Chondrocyte (in vitro differentiated cells): ENCODE measurements around the gene SLC25A6. TPM values are rescaled to one million over a fixed set of nuclear protein-coding genes. Genes with fewer than 3 reads are reported as not detected.

Experiments used
- DNase-seq: peaks from one replicate; pipeline ENCODE4 v3.0.0; 2021; ENCODE audit warnings: mixed read lengths, low spot score
- H3K27ac Mint-ChIP-seq: one replicate; pipeline ENCODE4 v1.8.0; 2021; ENCODE audit warnings: mild to moderate bottlenecking, moderate library complexity, mixed read lengths; ENCODE audit not compliant: unreplicated experiment
- H3K27me3 Mint-ChIP-seq: 2 replicates; pipeline ENCODE4 v1.8.0; 2021; ENCODE audit warnings: low read depth, mixed read lengths
- H3K36me3 Mint-ChIP-seq: 2 replicates; pipeline ENCODE4 v1.8.0; 2021; ENCODE audit warnings: low read depth, mixed read lengths
- H3K4me1 Mint-ChIP-seq: 2 replicates; pipeline ENCODE4 v1.8.0; 2021; ENCODE audit warnings: low read depth, mild to moderate bottlenecking, mixed read lengths
- H3K4me3 Mint-ChIP-seq: one replicate; pipeline ENCODE4 v1.8.0; 2021; ENCODE audit warnings: mild to moderate bottlenecking, moderate library complexity, mixed read lengths; ENCODE audit not compliant: unreplicated experiment
- H3K9me3 Mint-ChIP-seq: 2 replicates; pipeline ENCODE4 v1.8.0; 2021; ENCODE audit warnings: low read depth, mixed read lengths
- total RNA-seq: library from RNA; stranded (reverse); gene quantifications from 3 replicates; pipeline ENCODE4 v1.2.1, GENCODE V29; 2021
- TF ChIP-seq, protein P1 (sequence below): fragments of 200-600 bp; sonication (generic); IDR thresholded peaks from 2 replicates; pipeline ENCODE4 v1.5.0; 2021; ENCODE audit warnings: antibody characterized with exemption, mild to moderate bottlenecking, moderate library complexity

Gene SLC25A6
- total RNA-seq, 1 donor from 2014 or later, result 327 TPM

GRCh38 chrX:1401611-1402430 is 9.9 kb upstream of the SLC25A6 start:
- peak; percentile 79 for DNase-seq
- no peaks in the 10 kb centered on the region for H3K9me3 Mint-ChIP-seq
- no peaks in the 10 kb centered on the region for H3K36me3 Mint-ChIP-seq
- TF ChIP-seq, protein P1, sequence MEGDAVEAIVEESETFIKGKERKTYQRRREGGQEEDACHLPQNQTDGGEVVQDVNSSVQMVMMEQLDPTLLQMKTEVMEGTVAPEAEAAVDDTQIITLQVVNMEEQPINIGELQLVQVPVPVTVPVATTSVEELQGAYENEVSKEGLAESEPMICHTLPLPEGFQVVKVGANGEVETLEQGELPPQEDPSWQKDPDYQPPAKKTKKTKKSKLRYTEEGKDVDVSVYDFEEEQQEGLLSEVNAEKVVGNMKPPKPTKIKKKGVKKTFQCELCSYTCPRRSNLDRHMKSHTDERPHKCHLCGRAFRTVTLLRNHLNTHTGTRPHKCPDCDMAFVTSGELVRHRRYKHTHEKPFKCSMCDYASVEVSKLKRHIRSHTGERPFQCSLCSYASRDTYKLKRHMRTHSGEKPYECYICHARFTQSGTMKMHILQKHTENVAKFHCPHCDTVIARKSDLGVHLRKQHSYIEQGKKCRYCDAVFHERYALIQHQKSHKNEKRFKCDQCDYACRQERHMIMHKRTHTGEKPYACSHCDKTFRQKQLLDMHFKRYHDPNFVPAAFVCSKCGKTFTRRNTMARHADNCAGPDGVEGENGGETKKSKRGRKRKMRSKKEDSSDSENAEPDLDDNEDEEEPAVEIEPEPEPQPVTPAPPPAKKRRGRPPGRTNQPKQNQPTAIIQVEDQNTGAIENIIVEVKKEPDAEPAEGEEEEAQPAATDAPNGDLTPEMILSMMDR, result no peak
- no peaks in the 10 kb centered on the region for H3K27me3 Mint-ChIP-seq
- H3K4me1 Mint-ChIP-seq, result no peaks in the 10 kb centered on the region
- H3K27ac Mint-ChIP-seq, result no peak overlapping the region
- no peak overlapping the region for H3K4me3 Mint-ChIP-seq

DNA sequence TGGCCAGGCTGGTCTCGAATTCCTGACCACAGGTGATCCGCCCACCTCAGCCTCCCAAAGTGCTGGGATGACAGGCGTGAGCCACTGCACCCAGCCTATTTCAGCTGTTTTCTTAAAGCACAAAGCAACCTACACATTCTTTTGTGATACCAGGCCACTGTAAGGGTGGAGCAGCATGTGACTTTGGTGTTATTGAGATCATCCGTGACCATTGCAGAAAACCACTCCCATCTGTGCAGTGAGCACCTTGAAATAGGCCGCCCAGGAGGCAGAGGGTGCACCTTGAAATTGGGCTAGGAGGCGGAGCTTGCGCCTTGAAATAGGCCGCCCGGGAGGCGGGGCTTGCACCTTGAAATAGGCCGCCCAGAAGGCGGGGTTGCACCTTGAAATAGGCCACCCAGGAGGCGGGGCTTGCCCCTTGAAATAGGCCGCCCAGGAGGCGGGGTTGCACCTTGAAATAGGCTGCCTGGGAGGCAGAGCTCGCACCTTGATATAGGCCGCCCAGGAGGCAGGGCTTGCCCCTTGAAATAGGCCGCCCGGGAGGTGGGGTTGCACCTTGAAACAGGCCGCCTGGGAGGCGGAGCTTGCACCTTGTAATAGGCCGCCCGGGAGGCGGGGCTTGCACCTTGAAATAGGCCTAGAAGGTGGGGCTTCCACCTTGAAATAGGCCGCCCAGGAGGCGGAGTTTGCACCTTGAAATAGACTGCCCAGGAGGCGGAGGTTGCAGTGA is 9.0 kb upstream of the SLC25A6 start:
- H3K4me3 Mint-ChIP-seq, result no peak overlapping the region
- TF ChIP-seq, protein P1, result no peak
- H3K9me3 Mint-ChIP-seq, result no peaks in the 10 kb centered on the region
- peaks cover 2% of the 10 kb centered on the region for H3K36me3 Mint-ChIP-seq
- peaks cover 4% of the 10 kb centered on the region for H3K4me1 Mint-ChIP-seq
- no peaks in the 10 kb centered on the region for H3K27me3 Mint-ChIP-seq
- peak; percentile 39 for DNase-seq
- H3K27ac Mint-ChIP-seq, result no peak overlapping the region

DNA sequence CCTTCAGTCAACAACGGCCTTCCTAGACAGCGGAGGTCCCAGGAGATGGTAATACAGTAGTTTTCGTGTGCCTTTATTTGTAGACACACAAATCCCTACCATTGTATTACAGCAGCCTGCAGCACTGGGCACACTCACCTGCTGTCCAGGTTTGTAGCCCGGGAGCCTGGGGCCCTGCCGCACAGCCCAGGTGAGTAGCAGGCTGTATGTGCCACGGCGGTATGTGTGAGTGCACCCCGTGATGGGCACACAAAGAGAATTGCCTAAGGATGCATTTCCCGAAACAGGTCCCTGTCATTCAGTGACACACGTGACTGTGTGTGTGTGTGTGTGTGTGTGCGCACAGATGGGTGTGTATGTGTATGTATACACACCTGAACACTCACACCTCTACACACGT is 8.1 kb upstream of the SLC25A6 start:
- Mint-ChIP-seq H3K4me1 (peaks cover 13% of the 10 kb centered on the region), H3K36me3 (peaks cover 3% of the 10 kb centered on the region)

GRCh38 chrX:1398431-1399340 is 6.8 kb upstream of the SLC25A6 start:
- H3K36me3 Mint-ChIP-seq, result peaks cover 3% of the 10 kb centered on the region
- DNase-seq, result peak; percentile 74
- H3K4me3 Mint-ChIP-seq, result no peak overlapping the region
- H3K4me1 Mint-ChIP-seq, result peaks cover 27% of the 10 kb centered on the region
- H3K9me3 Mint-ChIP-seq, result no peaks in the 10 kb centered on the region
- TF ChIP-seq, protein P1, result no peak
- no peaks in the 10 kb centered on the region for H3K27me3 Mint-ChIP-seq
- H3K27ac Mint-ChIP-seq, result no peak overlapping the region

More for the DNA sequence above, 8.1 kb upstream of the SLC25A6 start:
- TF ChIP-seq, protein P1, result no peak
- no peaks in the 10 kb centered on the region for H3K27me3 Mint-ChIP-seq
- DNase-seq, result peak; percentile 29
- no peak overlapping the region for H3K27ac Mint-ChIP-seq
- H3K4me3 Mint-ChIP-seq, result no peak overlapping the region
- H3K9me3 Mint-ChIP-seq, result no peaks in the 10 kb centered on the region
